Measurements from ENCODE around the gene PPP1R15A. TPM values are rescaled to one million over a fixed set of nuclear protein-coding genes. Genes with fewer than 3 reads are reported as not detected.
A peak's percentile ranks its signal among the peaks of the same experiment; 100 is the strongest.
"Not testable (repeated sequence)": the region's sequence is repeated elsewhere in the genome, so short reads cannot be mapped to it uniquely, and the experiment has no call there.

PPP1R15A gene
- total and polyA plus RNA-seq, 2 experiments from 2014 or later = 14.0 to 15.8 TPM

GRCh38 chr19:48879025-48879637, 6.9 kb downstream of the PPP1R15A start (continued):
- no peak for TF ChIP-seq ZNF114 (CRISPR knock-in tag; IDR thresholded peaks at IDR 0.05)
- TF ChIP-seq POLR2AphosphoS5 (IDR thresholded peaks at IDR 0.05; ENCODE audit: low read depth) = no peak
- TF ChIP-seq STAT1 (IDR thresholded peaks at IDR 0.05; ENCODE audit: unreplicated experiment) = no peak

GRCh38 chr19:48879696-48880095, 7.5 kb downstream of the PPP1R15A start:
- Histone ChIP-seq H3K27ac (ENCODE audit: low read depth) (0 out of 2 replicates have a peak overlapping the region, but pooled peaks have one; percentile 41), H3K4me2 (0 out of 2 replicates have a peak overlapping the region, but pooled peaks have one; percentile 1)
- H3K36me3 Mint-ChIP-seq (ENCODE audit: low read depth) = peaks cover 43% of the 10 kb centered on the region
- not testable (repeated sequence) for H3K36me3 ChIP-seq (ENCODE audit: insufficient read depth); H3K4me1 Mint-ChIP-seq; H3K4me1 ChIP-seq (ENCODE audit: insufficient read depth); H3K9me2 ChIP-seq (ENCODE audit: insufficient read depth); H4K20me1 ChIP-seq (replicated peaks; ENCODE audit: insufficient read depth); H3K4me3 ChIP-seq; H3K27me3 Mint-ChIP-seq (ENCODE audit: insufficient read depth, low read depth, poor library complexity); H3K27me3 ChIP-seq (ENCODE audit: insufficient read depth); H3K27ac Mint-ChIP-seq; H3K79me2 ChIP-seq (replicated peaks; ENCODE audit: insufficient read depth); H3K4me3 Mint-ChIP-seq; H2AFZ ChIP-seq; H3F3A ChIP-seq (replicated peaks; ENCODE audit: low read depth)
- ATAC-seq = peak; percentile 19
- peak; percentile 27; the same call in 1 of the 2 replicates for TF ChIP-seq NANOG (IDR thresholded peaks at IDR 0.05; ENCODE audit: borderline replicate concordance)
- H3K9me3 Mint-ChIP-seq = peaks cover 11% of the 10 kb centered on the region; the same call in 2 of the 3 replicates
- peak; percentile 74 for DNase-seq (ENCODE audit: low spot score)

- peaks cover 11% of the 10 kb centered on the region; the same call in 2 of the 3 replicates for H3K9me3 Mint-ChIP-seq
- Histone ChIP-seq H2AFZ (no peak overlapping the region), H3K4me2 (no peak overlapping the region), H3K4me3 (no peak overlapping the region), H4K20me1 (replicated peaks; ENCODE audit: insufficient read depth) (no peaks in the 10 kb centered on the region; the same call in 1 of the 2 replicates), H3K79me2 (replicated peaks; ENCODE audit: insufficient read depth) (no peaks in the 10 kb centered on the region), H3K4me1 (ENCODE audit: insufficient read depth) (peaks cover 7% of the 10 kb centered on the region; the same call in 1 of the 2 replicates), H3K27ac (ENCODE audit: low read depth) (0 out of 2 replicates have a peak overlapping the region, but pooled peaks have one; percentile 17), H3K9me2 (ENCODE audit: insufficient read depth) (no peaks in the 10 kb centered on the region), H3K36me3 (ENCODE audit: insufficient read depth) (no peaks in the 10 kb centered on the region), H3F3A (replicated peaks; ENCODE audit: low read depth) (no peaks in the 10 kb centered on the region), H3K27me3 (ENCODE audit: insufficient read depth) (no peaks in the 10 kb centered on the region)
- H3K36me3 Mint-ChIP-seq (ENCODE audit: low read depth) = peaks cover 28% of the 10 kb centered on the region
- peaks cover 3% of the 10 kb centered on the region; the same call in 1 of the 3 replicates for H3K4me1 Mint-ChIP-seq
- peak; percentile 90 for DNase-seq (ENCODE audit: low spot score)
- TF ChIP-seq ETS1 (IDR thresholded peaks at IDR 0.05) = peak; percentile 94
- no peak for TF ChIP-seq JUNB (IDR thresholded peaks at IDR 0.05; ENCODE audit: unreplicated experiment)
- peak; percentile 98 for TF ChIP-seq ZNF114 (CRISPR knock-in tag; IDR thresholded peaks at IDR 0.05)
- peak; percentile 63 for TF ChIP-seq CREB1 (CRISPR knock-in tag; IDR thresholded peaks at IDR 0.05; ENCODE audit: low read depth)
- peak; percentile 28; the same call in 1 of the 2 replicates for TF ChIP-seq ZNF331 (CRISPR knock-in tag; IDR thresholded peaks at IDR 0.05; ENCODE audit: low read depth)
- peak; percentile 87 for ATAC-seq
- H3K27me3 Mint-ChIP-seq (ENCODE audit: insufficient read depth, low read depth, poor library complexity) = peaks cover 7% of the 10 kb centered on the region
- no peak overlapping the region; the same call in 2 of the 3 replicates for H3K4me3 Mint-ChIP-seq
- H3K27ac Mint-ChIP-seq = 0 out of 2 replicates have a peak overlapping the region, but pooled peaks have one; percentile 32
Observed at GRCh38 chr19:48881741-48882657, 9.8 kb downstream of the PPP1R15A start.
